Measurements from ENCODE around the gene METTL14. TPM values are rescaled to one million over a fixed set of nuclear protein-coding genes. Genes with fewer than 3 reads are reported as not detected.

The METTL14 gene
- total RNA-seq, 2 experiments from 2014 or later, result 39.3 to 46.1 TPM

DNA sequence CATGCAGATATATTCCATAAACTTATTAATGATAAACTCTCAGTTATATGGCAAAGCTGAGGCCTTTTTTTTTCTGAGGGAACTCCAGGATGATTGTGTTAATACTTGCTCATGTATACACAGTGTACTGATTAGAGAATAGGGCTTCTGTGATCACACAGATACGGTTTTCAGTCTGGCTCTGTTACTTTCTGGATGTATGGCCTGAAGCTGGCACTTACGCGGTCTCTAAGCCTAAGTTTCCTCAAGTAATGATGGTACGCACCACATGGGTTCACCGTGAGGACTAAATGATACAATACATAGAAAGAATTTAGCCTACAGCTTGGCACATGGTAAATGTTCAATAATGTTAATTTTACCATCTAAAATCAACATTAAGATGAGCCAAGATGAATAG, 77.0 kb downstream of the METTL14 start:
- no peaks in the 10 kb centered on the region for H3K9me3 Mint-ChIP-seq
- ChIA-PET CTCF (interaction anchor here (1.0 kb wide), 1 partner anchor 10 kb away, joined by 3 read pairs; no protein-coding TSS in a partner anchor), POLR2A (no interaction called here)
- ATAC-seq (no peak), DNase-seq (no peak)
- H3K27ac Mint-ChIP-seq, result no peak overlapping the region
- TF ChIP-seq, protein P1, sequence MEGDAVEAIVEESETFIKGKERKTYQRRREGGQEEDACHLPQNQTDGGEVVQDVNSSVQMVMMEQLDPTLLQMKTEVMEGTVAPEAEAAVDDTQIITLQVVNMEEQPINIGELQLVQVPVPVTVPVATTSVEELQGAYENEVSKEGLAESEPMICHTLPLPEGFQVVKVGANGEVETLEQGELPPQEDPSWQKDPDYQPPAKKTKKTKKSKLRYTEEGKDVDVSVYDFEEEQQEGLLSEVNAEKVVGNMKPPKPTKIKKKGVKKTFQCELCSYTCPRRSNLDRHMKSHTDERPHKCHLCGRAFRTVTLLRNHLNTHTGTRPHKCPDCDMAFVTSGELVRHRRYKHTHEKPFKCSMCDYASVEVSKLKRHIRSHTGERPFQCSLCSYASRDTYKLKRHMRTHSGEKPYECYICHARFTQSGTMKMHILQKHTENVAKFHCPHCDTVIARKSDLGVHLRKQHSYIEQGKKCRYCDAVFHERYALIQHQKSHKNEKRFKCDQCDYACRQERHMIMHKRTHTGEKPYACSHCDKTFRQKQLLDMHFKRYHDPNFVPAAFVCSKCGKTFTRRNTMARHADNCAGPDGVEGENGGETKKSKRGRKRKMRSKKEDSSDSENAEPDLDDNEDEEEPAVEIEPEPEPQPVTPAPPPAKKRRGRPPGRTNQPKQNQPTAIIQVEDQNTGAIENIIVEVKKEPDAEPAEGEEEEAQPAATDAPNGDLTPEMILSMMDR (IDR thresholded peaks at IDR 0.05), result no peak
- intact Hi-C loops (cut with micrococcal nuclease), result no loop called here
- no peak overlapping the region for H3K4me3 Mint-ChIP-seq
- H3K4me1 Mint-ChIP-seq (ENCODE audit: low read depth), result no peaks in the 10 kb centered on the region
- no peaks in the 10 kb centered on the region for H3K27me3 Mint-ChIP-seq
- peaks cover 31% of the 10 kb centered on the region for H3K36me3 Mint-ChIP-seq (ENCODE audit: low read depth)

DNA sequence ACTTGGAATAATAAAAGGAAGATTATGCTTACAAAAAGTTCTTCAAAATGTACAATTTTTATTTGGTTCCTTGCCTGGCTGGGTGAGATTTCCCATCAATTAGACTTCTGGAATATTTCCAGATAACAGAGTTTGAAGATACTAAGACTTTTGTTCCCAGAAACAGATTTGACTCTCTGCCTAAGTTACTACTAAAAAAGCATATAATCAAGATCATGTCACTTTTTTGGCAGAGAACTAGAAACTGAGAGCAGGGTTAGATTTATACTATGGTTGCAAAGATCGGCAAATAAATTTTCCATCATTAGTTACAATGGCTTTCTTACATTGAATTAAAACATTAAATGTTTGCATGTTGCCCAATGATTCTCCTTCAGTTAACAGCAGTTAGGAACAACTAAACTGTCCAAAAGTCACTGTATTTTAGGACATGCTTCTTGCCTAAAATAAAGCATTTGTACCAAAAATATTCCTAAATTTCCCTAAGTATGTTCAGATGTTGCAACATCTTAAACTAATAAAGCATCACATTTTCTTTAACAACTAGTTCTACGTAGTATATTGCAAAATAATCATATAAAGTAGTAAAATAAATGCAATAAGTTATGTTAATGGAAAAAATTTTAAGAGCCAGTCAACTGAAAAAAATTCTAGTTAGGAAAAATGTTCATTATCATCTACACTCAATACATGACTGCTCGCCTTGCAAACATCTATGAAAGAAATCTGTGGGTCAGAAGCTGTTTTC, 77.7 kb downstream of the METTL14 start:
- no peak overlapping the region for H3K27ac Mint-ChIP-seq

More for the DNA sequence above, 77.7 kb downstream of the METTL14 start:
- Mint-ChIP-seq H3K27me3 (no peaks in the 10 kb centered on the region), H3K9me3 (no peaks in the 10 kb centered on the region), H3K4me3 (no peak overlapping the region), H3K36me3 (ENCODE audit: low read depth) (peaks cover 31% of the 10 kb centered on the region), H3K4me1 (ENCODE audit: low read depth) (no peaks in the 10 kb centered on the region)
- ChIA-PET CTCF (interaction anchor here (1.0 kb wide), 1 partner anchor 9 kb away, joined by 3 read pairs; no protein-coding TSS in a partner anchor), POLR2A (no interaction called here)
- ATAC-seq (no peak), DNase-seq (no peak)
- intact Hi-C loops (cut with micrococcal nuclease), result no loop called here
- TF ChIP-seq, protein P1 (IDR thresholded peaks at IDR 0.05), result no peak

Other genes starting within 250 kb of the METTL14 start
- gene SEC24D, start 150.7 kb downstream of the METTL14 start, total RNA-seq, result 10 to 100 TPM; 25.2 to 26.4 TPM
- under 1 TPM; 0.13 to 0.18 TPM for gene SYNPO2, start 203.5 kb downstream of the METTL14 start, total RNA-seq